Epidermal melanocyte (primary cell): ENCODE measurements around the gene OPRD1.
A peak's percentile ranks its signal among the peaks of the same experiment; 100 is the strongest.

ENCODE experiments used
- DNase-seq: peaks from one replicate; pipeline ENCODE4 v3.0.0; 2011; ENCODE audit warnings: low spot score; ENCODE audit not compliant: insufficient read length

Gene OPRD1

GRCh38 chr1:28883242-28883616 is 71.3 kb downstream of the OPRD1 start:
- no peak for DNase-seq

- no peak for DNase-seq
These were observed 73.5 kb downstream of the OPRD1 start for GRCh38 chr1:28885472-28885877.

- no peak for DNase-seq
These were observed 74.2 kb downstream of the OPRD1 start for GRCh38 chr1:28885977-28886730.

GRCh38 chr1:28886731-28887418 is 74.9 kb downstream of the OPRD1 start:
- peak; percentile 90 for DNase-seq

- no peak for DNase-seq
These were observed 75.5 kb downstream of the OPRD1 start for GRCh38 chr1:28887419-28887834.

GRCh38 chr1:28887835-28888682 is 76.1 kb downstream of the OPRD1 start:
- no peak for DNase-seq

- DNase-seq, result no peak
These were observed 76.9 kb downstream of the OPRD1 start for GRCh38 chr1:28888915-28889314.

GRCh38 chr1:28889357-28889756 is 77.4 kb downstream of the OPRD1 start:
- no peak for DNase-seq

- DNase-seq, result no peak
These were observed 78.5 kb downstream of the OPRD1 start for GRCh38 chr1:28890435-28890834.

- DNase-seq, result no peak
These were observed 78.9 kb downstream of the OPRD1 start for GRCh38 chr1:28890836-28891235.

- DNase-seq, result no peak
These were observed 79.3 kb downstream of the OPRD1 start for GRCh38 chr1:28891256-28891655.

GRCh38 chr1:28893403-28894102 is 81.6 kb downstream of the OPRD1 start:
- peak; percentile 59 for DNase-seq

GRCh38 chr1:28894785-28895184 is 82.8 kb downstream of the OPRD1 start:
- no peak for DNase-seq

- DNase-seq, result no peak
These were observed 84.1 kb downstream of the OPRD1 start for GRCh38 chr1:28895896-28896608.

GRCh38 chr1:28896609-28896986 is 84.6 kb downstream of the OPRD1 start:
- no peak for DNase-seq

GRCh38 chr1:28897789-28898188 is 85.8 kb downstream of the OPRD1 start:
- no peak for DNase-seq

- DNase-seq, result no peak
These were observed 86.5 kb downstream of the OPRD1 start for GRCh38 chr1:28898405-28898881.

- no peak for DNase-seq
These were observed 87.3 kb downstream of the OPRD1 start for GRCh38 chr1:28899267-28899666.

- DNase-seq, result no peak
These were observed 88.6 kb downstream of the OPRD1 start for GRCh38 chr1:28900562-28900961.

- no peak for DNase-seq
These were observed 90.8 kb downstream of the OPRD1 start for GRCh38 chr1:28902738-28903137.
